Stimulated activated CD4-positive, alpha-beta T cell treated with anti-CD3 and anti-CD28 coated beads, Interleukin-12 subunit alpha, Interleukin-12 subunit beta, amount 100 ng/mL, for 4 hours (primary cell): ENCODE results near the gene GPX7.

Experiments
- DNase-seq: peaks from one replicate; pipeline ENCODE4 v3.0.0-alpha.2; 2020

Gene GPX7

DNA sequence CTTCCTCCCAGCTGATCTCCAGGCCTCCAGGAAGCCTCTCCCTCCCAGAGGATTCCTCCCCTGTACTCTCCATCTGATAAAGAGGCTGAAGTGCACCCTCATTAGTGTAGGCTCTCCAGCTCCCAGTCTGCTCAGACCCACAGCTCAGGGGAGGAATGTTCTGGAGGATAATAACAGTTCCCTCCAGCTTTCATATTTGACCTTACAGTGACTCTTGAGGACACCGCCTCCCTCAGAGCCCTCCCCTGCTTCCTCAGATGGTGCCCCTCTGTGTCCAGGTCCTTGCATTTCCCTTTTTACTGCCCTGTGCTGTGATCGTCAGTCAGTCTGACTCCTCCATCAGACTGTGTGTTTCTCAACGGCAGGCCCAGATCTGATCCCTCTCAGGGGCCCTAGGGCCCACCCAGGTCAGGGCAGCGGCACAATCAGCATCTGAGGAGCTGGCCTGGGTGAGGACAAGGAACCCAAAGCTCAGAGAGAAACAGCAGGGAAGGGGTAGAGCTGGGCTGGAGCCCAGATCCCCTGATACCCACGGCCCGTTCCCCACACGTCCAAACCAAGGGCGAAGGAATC is 29.7 kb downstream of the GPX7 start:
- no peak for DNase-seq

DNA sequence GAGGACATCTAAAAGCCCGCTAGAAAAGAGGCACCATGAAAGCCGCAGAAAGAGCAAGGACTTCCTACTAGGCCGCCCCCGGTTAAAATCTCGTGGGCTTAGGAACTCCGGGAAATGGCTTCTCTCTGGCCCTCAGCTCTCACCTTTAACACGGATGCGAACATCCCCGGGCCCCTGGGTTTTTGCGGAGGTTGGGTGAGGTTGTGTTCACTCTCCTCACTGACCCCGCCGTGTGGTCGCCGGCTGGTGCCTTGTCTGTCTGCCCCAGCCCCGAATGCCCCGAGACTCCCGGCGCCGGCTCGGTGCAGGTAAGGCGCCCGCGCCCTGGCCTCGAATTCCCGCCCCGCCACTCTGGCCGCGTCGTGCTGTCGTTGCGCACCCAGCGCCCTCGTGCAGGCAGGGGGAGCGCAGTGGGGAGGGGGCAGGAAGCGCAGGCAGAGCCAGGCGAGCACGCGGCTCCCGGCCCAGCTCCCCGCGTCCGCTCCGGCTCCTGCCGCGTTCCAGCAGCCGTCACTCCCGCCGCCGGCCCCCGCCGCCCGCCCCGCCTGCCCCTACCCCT is 30.6 kb downstream of the GPX7 start, which contains the start of gene SHISAL2A:
SHISAL2A (plus strand) TSS at position 437 of the 559 bp plus-strand sequence. CDS start 326 bp downstream, outside the sequence.
- peak; percentile 56 for DNase-seq

DNA sequence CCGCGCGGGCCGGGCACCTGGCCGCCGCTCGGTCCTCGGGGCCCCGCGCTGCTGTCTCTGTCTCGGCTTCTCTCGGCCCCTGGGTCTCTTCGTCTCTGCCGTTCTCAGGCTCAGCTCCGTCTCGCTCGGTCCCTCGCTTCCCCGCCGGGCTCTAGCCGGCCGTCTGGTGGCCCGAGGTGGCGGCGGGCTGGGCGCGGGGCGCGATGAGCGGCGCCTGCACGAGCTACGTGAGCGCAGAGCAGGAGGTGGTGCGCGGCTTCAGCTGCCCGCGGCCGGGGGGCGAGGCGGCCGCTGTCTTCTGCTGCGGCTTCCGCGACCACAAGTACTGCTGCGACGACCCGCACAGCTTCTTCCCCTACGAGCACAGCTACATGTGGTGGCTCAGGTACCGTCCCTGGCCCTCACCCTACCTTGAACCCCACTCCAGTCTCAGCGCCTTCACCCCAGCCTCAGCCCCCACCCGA is 31.2 kb downstream of the GPX7 start:
- peak; percentile 34 for DNase-seq

DNA sequence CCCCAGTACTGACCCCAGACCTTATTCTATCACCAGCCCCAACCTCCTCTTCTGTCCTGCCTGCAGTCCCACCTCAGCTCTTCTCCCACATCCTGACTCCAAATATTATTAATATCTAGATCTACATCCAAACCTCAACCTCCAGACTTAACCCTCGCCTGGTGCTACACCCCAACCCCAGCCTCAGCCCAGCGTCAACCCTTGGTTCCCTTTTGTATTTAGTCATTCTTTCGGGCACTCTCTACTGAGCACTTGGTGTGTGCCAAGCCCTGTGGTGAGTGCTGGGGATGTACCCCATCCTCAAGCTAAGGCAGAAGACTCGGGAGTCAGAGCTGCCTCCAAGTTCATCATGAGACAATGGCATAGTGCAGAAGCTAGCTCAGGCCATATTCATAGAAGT is 31.9 kb downstream of the GPX7 start:
- no peak for DNase-seq

DNA sequence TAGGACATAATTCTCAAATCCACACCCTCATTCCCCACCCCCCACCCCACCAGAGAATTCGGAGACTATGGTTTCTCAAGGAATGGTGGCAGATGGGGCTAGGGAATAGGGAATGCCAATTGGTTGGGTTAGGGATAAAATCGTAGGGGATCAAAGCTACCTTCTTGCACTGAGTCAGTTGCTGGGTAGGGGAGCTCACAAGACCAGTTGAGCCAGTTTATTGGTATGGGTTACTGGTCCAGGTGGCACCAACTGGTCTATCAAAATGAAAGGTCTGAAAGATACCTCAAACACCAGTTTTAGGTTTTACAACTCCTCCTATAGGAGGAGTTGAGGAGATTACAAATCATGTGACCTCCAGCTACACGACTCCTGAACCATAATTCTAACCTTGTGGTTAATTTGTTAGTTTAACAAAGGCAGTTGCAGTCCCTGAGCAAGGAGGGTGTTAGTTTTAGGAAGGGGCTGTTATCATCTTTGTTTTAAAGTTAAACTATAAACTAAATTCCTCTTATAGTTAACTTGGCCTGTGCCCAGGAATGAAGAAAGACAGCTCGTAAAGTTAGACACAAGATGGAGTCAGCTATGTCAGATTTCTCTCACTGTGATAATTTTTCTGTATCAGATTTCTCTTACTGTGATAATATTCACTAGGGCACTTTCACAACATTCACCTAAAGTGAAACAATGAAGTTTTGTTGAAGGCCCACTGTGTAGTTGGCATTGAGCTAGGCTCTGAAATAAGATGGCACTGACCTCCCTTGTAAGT is 33.3 kb downstream of the GPX7 start:
- no peak for DNase-seq

DNA sequence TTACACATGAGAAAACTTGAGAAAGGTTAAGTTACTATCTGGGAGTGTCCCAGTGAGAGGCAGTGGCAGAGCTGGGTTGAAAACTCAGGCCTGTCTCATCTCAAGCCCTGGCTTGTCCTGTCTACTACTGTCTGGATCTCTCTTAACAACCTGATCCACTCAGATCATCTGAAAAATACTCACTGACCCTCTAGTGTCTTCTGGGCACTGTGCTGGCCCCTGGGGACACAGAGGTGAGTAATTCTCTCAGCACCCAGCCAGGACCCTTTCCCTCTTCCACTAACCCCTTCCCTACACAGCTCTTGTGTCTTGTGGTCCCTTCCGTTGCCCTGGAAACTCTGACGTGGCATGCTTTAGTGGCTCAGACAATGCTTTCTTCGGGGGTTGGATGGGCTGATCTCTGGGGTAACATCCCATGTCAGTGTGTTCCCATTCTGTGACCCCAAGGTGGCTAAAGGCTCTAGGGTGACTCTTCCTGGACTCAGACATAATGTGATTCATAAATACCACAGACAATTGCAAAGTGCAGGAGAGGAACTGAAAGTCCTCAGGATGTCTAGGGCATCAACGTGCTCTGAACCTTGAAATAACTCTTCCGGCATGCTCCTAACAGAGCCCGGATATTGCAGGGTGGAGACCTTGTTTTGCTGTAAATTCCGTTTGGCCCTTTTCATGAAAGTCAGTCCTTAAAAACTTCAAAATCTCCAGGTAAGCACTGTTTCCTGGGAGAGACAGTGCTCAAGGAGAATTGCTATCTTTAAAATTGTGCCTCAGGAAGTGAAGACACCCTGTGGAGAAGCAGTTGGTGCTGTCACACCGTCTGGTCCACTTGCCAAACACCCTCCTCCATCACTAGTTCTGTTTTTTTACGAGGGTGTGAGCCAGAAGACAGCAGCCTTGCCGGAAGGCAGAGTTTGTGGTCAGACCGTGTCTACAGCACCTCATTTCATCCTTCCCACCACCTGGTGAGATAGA is 34.8 kb downstream of the GPX7 start:
- peak; percentile 41 for DNase-seq

DNA sequence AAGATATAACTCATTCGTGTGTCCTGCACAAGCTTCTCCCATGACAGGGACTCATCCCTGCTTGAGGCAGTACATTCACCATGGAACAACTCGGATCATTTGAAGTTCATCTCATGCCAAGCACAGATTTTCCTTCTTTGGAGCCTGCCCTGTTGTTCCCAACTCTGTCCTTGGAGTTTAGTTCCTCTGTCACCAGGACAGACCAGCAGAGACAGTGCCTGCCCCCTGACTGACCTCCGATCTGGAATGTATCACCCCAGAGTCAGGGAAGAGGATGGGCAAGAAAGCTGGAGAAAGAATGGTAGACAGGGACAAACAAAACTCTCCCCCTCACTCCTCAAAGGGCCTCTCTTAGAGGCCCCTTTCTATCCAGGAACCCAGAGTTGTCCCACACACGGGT is 35.8 kb downstream of the GPX7 start:
- DNase-seq = no peak

DNA sequence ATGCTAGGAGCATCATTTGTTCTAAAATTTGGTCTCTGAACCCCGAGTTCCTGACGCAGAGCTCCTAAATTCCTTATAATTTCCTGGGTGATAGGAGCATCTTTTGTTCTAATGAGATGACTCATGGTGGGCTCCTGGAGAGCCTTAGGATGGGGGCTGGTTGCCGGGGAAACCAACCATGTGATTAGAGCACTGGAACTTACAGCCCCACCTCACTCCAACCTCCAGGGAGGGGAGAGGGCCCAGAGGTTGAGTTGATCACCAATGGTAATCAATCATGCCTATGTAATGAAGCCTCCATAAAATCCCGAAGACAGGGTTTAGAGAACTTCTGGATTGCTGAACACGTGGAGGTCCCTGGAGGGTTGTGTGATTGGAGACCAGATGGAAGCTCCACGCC is 38.5 kb downstream of the GPX7 start:
- DNase-seq = no peak

DNA sequence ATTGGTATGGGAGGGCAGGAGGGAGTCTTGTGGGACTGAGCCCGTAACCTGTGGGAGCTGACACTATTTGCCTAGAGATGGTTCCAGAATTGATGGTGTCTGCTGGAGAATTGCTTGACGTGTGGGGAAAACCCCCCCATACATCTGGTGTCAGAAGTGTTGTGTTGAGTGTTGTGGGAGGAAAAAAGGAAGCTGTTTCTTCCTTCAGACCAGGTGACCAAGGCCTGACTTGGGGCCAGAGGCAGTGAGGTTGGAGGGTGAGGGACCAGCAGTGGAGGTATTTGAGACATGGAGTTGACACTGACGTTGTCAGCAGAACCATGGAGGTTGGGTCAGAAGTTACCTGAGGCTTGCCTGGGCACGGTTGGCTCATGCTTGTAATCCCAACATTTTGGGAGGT is 39.1 kb downstream of the GPX7 start:
- no peak for DNase-seq

DNA sequence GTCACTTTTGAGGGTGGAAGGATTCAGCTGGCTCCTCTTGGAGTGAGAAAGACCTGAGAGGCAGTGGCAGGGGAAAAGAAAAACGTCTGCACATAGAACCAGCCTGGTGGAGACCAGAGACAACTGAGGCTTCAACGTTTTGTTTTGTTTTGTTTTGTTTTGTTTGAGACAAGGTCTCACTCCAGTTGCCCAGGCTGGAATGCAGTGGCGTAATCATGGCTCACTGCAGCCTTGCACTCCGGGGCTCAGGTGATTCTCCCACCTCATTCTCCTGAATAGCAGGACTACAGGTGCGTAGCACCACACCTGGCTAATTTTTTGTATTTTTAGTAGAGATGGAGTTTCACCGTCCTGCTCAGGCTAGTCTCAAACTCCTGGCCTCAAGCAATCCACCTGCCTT is 43.1 kb downstream of the GPX7 start:
- no peak for DNase-seq

DNA sequence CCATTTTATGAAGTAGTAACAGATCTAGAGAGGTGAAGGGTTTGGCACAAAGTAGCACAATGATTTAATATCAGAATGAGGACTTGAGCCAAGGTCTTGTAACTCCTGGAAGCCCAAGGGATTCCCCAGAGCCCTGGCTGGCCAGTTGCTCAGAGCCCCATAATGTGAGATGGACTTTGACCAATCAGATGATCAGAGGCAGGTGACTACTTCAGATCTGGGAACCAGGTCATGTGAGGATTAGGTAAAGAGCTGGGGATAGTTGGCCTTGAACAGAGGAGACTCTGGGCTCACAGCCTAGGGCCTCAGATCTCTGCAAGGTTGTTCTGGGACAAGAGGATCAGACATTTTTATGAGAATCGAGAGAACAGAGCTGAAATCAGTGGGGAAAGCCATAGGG is 49.7 kb downstream of the GPX7 start:
- no peak for DNase-seq

DNA sequence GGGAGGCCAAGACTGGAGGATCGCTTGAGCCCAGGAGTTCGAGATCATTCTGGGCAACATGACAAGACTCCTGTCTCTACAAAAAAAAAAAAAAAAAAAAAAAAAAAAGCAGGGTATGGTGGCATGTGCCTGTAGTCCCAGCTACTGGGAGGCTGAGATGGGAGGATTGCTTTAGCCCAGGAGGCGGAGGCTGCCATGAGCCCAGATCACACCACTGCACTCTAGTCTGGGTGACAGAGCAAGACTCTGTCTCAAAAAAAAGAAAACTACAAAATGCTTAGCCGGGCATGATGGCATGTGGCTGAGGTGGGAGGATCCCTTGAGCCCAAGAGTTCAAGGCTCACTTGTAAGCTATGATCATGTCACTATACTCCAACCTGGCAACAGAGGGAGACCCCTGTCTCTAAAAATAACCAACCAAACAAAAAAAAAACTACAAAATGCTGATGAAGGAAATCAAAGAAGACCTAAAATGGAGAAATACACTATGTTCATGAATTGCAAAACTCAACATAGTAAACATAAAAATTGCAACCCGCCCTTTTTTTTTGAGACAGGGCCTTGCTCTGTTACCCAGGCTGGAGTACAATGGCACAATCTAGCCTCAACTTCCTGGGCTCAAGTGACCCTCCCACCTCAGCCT is 51.2 kb downstream of the GPX7 start:
- no peak for DNase-seq

DNA sequence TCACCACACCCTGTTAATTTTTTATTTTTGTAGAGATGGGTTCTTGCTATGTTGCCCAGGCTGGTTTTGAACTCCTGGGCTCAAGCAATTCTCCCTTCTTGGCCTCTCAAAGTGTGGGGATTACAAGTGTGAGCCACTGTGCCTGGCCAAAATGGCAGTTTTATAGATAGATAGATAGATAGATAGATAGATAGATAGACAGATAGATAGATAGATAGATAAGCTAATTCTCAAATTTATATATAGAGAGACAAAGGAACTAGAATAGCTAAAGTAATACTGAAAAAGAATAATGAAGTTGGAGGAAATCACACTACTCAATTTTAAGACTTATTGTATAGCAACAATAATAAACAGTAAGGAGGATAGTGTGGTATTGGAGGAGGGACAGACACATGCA is 51.9 kb downstream of the GPX7 start:
- no peak for DNase-seq

DNA sequence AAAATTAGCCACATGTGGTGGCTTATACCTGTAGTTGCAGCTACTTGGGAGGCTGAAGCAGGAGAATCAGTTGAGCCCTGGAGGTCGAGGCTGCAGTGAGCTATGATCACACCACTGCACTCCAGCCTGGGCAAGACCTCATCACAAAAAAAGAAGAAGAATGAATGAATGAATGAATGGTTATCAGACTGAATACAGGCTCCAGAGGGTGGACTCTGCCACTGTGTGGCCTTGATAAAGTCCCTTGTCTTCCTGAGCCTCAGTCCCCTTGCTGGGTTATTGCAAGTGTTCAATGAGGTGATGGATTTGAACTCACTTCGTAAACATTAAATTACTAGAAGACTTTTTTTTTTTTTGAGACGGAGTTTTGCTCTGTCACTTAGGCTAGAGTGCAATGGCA is 55.5 kb downstream of the GPX7 start:
- DNase-seq = no peak
